ENCODE measurements around the gene LYSMD2.

- TF ChIP-seq POLR2A (IDR thresholded peaks at IDR 0.05; ENCODE audit: control extremely low read depth in 1 of 2, low read depth in 2 of 2, low read length in 2 of 2) (peak; percentile 50 to 85), TAF1 (IDR thresholded peaks at IDR 0.05; ENCODE audit: low read depth, low read length) (peak; percentile 82), NRF1 (IDR thresholded peaks at IDR 0.05; ENCODE audit: low read depth, low read length) (peak; percentile 58)
- TF ChIP-seq, protein P1, sequence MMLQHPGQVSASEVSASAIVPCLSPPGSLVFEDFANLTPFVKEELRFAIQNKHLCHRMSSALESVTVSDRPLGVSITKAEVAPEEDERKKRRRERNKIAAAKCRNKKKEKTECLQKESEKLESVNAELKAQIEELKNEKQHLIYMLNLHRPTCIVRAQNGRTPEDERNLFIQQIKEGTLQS (IDR thresholded peaks at IDR 0.05; ENCODE audit: insufficient read depth, low read depth, low read length) = 0 out of 2 replicates have a peak, but pooled peaks have one; percentile 60
Observed at GRCh38 chr15:51681303-51681963, 56.0 kb downstream of the LYSMD2 start, which contains the start of gene SCG3.

Measured in H1 (cell line).